A673 (cell line): ENCODE data around the gene IFIT5.

Experiments
- EZH2 ChIP-seq: fragments of 200-600 bp; sonication (generic); IDR thresholded peaks from 2 replicates; pipeline ENCODE4 v1.6.1; 2017; ENCODE audit warnings: borderline replicate concordance, low read depth, mild to moderate bottlenecking, mixed read lengths, antibody characterized with exemption, low read length; ENCODE audit not compliant: poor library complexity, severe bottlenecking
- TF ChIP-seq, protein P1 (sequence below): fragments of 300-800, 200-600 bp; sonication (generic); conservative IDR thresholded peaks from 2 replicates; pipeline ENCODE4 v1.5.1; 2017; ENCODE audit warnings: low read depth, mild to moderate bottlenecking, antibody characterized with exemption, low read length, moderate library complexity, mixed read lengths

DNA sequence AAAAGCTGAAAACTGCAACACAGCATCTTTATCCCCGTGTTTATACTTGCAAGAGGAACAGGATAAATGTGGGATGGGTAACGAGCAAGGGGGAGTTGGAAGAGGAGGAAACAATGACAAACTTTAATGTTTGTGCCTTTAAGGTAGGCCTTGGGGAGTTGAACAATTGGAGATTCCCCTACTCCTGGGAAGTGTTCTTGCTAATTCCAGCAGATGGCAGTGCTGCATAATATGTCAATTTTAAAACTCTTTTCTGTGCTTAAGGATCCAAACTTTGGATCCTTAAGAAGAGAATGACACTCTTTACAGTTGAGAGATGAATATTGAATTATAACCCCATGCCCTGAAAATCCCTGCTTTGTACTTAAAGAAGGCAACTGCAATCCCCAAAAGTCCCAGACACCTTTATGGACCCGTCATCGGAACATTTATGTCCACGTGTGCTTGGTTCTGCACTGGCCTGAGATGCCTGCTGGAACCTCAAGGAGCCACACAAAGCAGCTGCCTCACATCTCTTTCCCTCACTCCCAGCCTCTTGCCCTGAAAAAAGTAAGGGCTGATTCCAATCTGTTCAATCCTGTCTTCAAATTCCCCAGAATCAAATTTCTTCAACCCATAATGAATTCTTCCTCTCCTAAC is 12.0 kb downstream of the IFIT5 start:
- TF ChIP-seq, protein P1, sequence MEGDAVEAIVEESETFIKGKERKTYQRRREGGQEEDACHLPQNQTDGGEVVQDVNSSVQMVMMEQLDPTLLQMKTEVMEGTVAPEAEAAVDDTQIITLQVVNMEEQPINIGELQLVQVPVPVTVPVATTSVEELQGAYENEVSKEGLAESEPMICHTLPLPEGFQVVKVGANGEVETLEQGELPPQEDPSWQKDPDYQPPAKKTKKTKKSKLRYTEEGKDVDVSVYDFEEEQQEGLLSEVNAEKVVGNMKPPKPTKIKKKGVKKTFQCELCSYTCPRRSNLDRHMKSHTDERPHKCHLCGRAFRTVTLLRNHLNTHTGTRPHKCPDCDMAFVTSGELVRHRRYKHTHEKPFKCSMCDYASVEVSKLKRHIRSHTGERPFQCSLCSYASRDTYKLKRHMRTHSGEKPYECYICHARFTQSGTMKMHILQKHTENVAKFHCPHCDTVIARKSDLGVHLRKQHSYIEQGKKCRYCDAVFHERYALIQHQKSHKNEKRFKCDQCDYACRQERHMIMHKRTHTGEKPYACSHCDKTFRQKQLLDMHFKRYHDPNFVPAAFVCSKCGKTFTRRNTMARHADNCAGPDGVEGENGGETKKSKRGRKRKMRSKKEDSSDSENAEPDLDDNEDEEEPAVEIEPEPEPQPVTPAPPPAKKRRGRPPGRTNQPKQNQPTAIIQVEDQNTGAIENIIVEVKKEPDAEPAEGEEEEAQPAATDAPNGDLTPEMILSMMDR: peak; percentile 82
- no peak for TF ChIP-seq EZH2
